Keratinocyte (primary cell): ENCODE measurements around the gene IGSF6. TPM values are rescaled to one million over a fixed set of nuclear protein-coding genes. Genes with fewer than 3 reads are reported as not detected.

ENCODE experiments used
- DNase-seq: peaks from one replicate; pipeline ENCODE4 v3.0.0-alpha.2; 2011; ENCODE audit warnings: low read depth, missing footprints, low spot score
- FAIRE-seq: peaks from 2 replicates; lab custom pipeline; 2011; peaks lifted over from hg19 to GRCh38; lab: Jason Lieb, UNC
- H2AFZ ChIP-seq: 2 replicates; pipeline ENCODE4 v1.6.0; 2012; ENCODE audit warnings: low read length, control low read depth, inconsistent platforms; ENCODE audit not compliant: control insufficient read depth
- H3K27ac ChIP-seq: 2 replicates; pipeline ENCODE4 v1.5.1; 2011; ENCODE audit warnings: low read length; ENCODE audit not compliant: control insufficient read depth, insufficient read depth
- H3K27me3 ChIP-seq: 3 replicates; pipeline ENCODE4 v1.6.0; 2011; ENCODE audit warnings: low read length; ENCODE audit not compliant: control insufficient read depth, insufficient read depth; ENCODE audit errors: extremely low read depth
- H3K36me3 ChIP-seq, 2 experiments: 2 replicates in 1 of 2; 3 replicates in 1 of 2; pipeline ENCODE4 v1.5.1; 2011; ENCODE audit warnings: low read length in 2 of 2, mild to moderate bottlenecking in 1 of 2; ENCODE audit not compliant: control insufficient read depth in 2 of 2, insufficient read depth in 2 of 2; ENCODE audit errors: extremely low read depth in 1 of 2
- H3K4me1 ChIP-seq: 3 replicates; pipeline ENCODE4 v1.5.1; 2011; ENCODE audit warnings: low read length; ENCODE audit not compliant: control insufficient read depth, insufficient read depth; ENCODE audit errors: extremely low read depth
- H3K4me2 ChIP-seq: 3 replicates; pipeline ENCODE4 v1.6.0; 2011; ENCODE audit warnings: low read depth, low read length; ENCODE audit not compliant: control insufficient read depth, insufficient read depth; ENCODE audit errors: extremely low read depth
- H3K4me3 ChIP-seq, 3 experiments: fragments of 200-600 bp in 1 of 3; sonication (generic) in 1 of 3; 2 replicates in 2 of 3; 3 replicates in 1 of 3; pipeline ENCODE4 v1.5.1; 2011 to 2016; ENCODE audit warnings: low read length in 3 of 3, mild to moderate bottlenecking in 3 of 3, control low read depth in 2 of 3, inconsistent platforms in 1 of 3, low read depth in 1 of 3, mixed read lengths in 1 of 3, mixed run types in 1 of 3, moderate library complexity in 1 of 3; ENCODE audit not compliant: control insufficient read depth in 2 of 3, insufficient read depth in 2 of 3; ENCODE audit errors: extremely low read depth in 1 of 3
- H3K79me2 ChIP-seq: 2 replicates; pipeline ENCODE4 v1.6.0; 2012; ENCODE audit warnings: low read length; ENCODE audit not compliant: control insufficient read depth, insufficient read depth
- H3K9ac ChIP-seq: 3 replicates; pipeline ENCODE4 v1.6.0; 2011; ENCODE audit warnings: low read length; ENCODE audit not compliant: control insufficient read depth, insufficient read depth; ENCODE audit errors: extremely low read depth
- H3K9me1 ChIP-seq: 3 replicates; pipeline ENCODE4 v1.6.0; 2011; ENCODE audit warnings: low read length; ENCODE audit not compliant: control insufficient read depth, insufficient read depth; ENCODE audit errors: extremely low read depth
- H3K9me3 ChIP-seq: 2 replicates; pipeline ENCODE4 v1.5.1; 2012; ENCODE audit warnings: low read depth, low read length; ENCODE audit not compliant: control insufficient read depth
- H4K20me1 ChIP-seq: 3 replicates; pipeline ENCODE4 v1.6.0; 2011; ENCODE audit warnings: low read length; ENCODE audit not compliant: control insufficient read depth, insufficient read depth; ENCODE audit errors: extremely low read depth
- EZH2 ChIP-seq: IDR thresholded peaks from one replicate; pipeline ENCODE4 v1.6.1; 2012; ENCODE audit warnings: inconsistent platforms, mild to moderate bottlenecking, low read length, moderate library complexity
- dilution Hi-C: fragments of 300-500 bp; cut with MboI; formaldehyde crosslinking; loops from one replicate; pipeline ENCODE4 v1.7.0; 2020; ENCODE audit warnings: low sequenced_read_pairs; ENCODE audit not compliant: extremely low pct_ligation_motif_present
- polyA plus RNA-seq, 5 experiments: library from polyadenylated mRNA; depleted of rRNA in 3 of 5; stranded (reverse) in 3 of 5; stranded (forward) in 1 of 5; unstranded in 1 of 5; fragments of >200 nt; gene quantifications; 1 replicate in 1 of 5; 2 replicates in 3 of 5; 3 replicates in 1 of 5; pipeline versions ENCODE4 v1.2.1 to v1.2.3, GENCODE V29; 2011 to 2012; ENCODE audit warnings: missing spikeins in 2 of 5, low read depth in 1 of 5, low replicate concordance in 1 of 5
- TF ChIP-seq, protein P1 (sequence below), 3 experiments: IDR thresholded peaks in 1 of 3; conservative IDR thresholded peaks in 1 of 3; optimal IDR thresholded peaks in 1 of 3; 2 replicates in 2 of 3; 3 replicates in 1 of 3; pipeline versions ENCODE3 to v1.5.1; 2011; ENCODE audit warnings: low read length in 3 of 3, mild to moderate bottlenecking in 3 of 3, moderate library complexity in 2 of 3, control low read depth in 1 of 3, inconsistent platforms in 1 of 3; ENCODE audit not compliant: insufficient read depth in 2 of 3; ENCODE audit errors: extremely low read depth in 1 of 3

The IGSF6 gene
- polyA plus RNA-seq, 1 donor (not counting 4 experiments of a cell fraction or from before 2014, with no cell fraction given): not detected

DNA sequence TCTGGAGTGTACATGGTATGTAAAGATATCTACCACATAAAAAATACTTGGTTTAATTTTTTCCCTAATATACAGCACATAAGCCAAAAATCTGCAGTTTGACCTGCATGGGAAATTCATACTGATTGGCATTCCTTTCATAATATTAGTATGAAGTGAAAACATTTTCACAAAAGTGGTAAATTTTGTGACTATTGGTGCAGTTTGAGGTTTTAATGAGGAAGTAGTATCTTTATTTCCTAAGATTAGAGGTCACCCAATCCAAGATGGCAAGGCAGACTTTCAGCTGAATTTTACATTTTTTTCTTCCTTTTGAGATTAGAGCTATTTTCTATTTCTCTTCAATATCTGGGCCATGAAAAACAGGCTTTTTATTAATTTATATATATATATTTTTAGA lies 31.8 kb downstream of the IGSF6 start:
- Histone ChIP-seq H3K36me3 (peaks cover 4 to 8% of the 10 kb centered on the region in 2 experiments), H2AFZ (no peak overlapping the region), H3K9me3 (no peaks in the 10 kb centered on the region), H3K4me1 (no peaks in the 10 kb centered on the region), H3K9ac (no peak overlapping the region), H3K27me3 (no peaks in the 10 kb centered on the region), H4K20me1 (no peaks in the 10 kb centered on the region), H3K79me2 (peaks cover 8% of the 10 kb centered on the region), H3K9me1 (no peaks in the 10 kb centered on the region), H3K4me3 (no peak overlapping the region), H3K4me2 (no peak overlapping the region), H3K27ac (no peak overlapping the region)
- TF ChIP-seq, protein P1, sequence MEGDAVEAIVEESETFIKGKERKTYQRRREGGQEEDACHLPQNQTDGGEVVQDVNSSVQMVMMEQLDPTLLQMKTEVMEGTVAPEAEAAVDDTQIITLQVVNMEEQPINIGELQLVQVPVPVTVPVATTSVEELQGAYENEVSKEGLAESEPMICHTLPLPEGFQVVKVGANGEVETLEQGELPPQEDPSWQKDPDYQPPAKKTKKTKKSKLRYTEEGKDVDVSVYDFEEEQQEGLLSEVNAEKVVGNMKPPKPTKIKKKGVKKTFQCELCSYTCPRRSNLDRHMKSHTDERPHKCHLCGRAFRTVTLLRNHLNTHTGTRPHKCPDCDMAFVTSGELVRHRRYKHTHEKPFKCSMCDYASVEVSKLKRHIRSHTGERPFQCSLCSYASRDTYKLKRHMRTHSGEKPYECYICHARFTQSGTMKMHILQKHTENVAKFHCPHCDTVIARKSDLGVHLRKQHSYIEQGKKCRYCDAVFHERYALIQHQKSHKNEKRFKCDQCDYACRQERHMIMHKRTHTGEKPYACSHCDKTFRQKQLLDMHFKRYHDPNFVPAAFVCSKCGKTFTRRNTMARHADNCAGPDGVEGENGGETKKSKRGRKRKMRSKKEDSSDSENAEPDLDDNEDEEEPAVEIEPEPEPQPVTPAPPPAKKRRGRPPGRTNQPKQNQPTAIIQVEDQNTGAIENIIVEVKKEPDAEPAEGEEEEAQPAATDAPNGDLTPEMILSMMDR (optimal IDR thresholded peaks at IDR 0.05 in 1 of 3, IDR thresholded peaks at IDR 0.05 in 1 of 3, conservative IDR thresholded peaks at IDR 0.05 in 1 of 3; ENCODE audit: extremely low read depth in 1 of 3, insufficient read depth in 2 of 3, low read length in 3 of 3): no peak
- TF ChIP-seq EZH2: no peak
- FAIRE-seq: no peak
- dilution Hi-C loops: no loop called here
- DNase-seq: no peak

DNA sequence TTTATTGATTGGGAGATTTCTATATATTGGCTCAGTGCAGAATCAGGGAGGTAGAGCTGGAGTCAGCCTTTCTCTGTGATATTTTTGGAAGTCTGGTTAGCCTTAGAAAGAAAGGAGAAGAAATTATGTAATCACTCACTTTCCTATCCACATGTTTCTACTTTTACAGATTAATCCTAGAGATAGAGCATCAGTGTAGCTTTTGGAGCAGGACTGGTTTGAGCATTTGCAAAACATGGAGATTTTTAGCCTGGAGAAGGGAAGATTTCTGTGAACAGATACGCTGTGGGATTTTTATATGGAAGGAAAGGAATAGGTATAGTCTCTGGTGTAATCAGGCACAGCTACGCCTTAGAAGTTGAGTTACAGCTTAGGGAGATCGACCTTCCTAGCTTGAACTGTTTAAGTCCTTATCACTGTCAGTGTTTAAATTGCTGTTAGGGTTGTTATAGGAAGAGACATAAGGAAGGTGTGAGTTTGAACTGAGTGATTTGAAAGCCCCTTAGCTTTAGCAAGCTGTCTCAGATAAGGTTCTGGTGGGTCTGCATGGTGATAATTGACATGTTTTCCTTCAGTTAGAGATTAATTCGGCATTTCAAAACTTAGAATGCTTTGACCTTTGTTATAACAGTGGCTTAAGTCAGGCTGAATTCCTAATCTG lies 32.5 kb downstream of the IGSF6 start:
- DNase-seq (no peak), FAIRE-seq (no peak)
- Histone ChIP-seq H2AFZ (no peak overlapping the region), H3K4me3 (no peak overlapping the region), H3K27ac (no peak overlapping the region), H3K9me1 (no peaks in the 10 kb centered on the region), H4K20me1 (no peaks in the 10 kb centered on the region), H3K36me3 (peaks cover 3 to 6% of the 10 kb centered on the region in 2 experiments), H3K4me1 (no peaks in the 10 kb centered on the region), H3K4me2 (no peak overlapping the region), H3K9me3 (no peaks in the 10 kb centered on the region), H3K79me2 (peaks cover 14% of the 10 kb centered on the region), H3K27me3 (no peaks in the 10 kb centered on the region), H3K9ac (no peak overlapping the region)
- dilution Hi-C loops: no loop called here
- TF ChIP-seq, protein P1 (optimal IDR thresholded peaks at IDR 0.05 in 1 of 3, IDR thresholded peaks at IDR 0.05 in 1 of 3, conservative IDR thresholded peaks at IDR 0.05 in 1 of 3; ENCODE audit: extremely low read depth in 1 of 3, insufficient read depth in 2 of 3, low read length in 3 of 3): no peak
- TF ChIP-seq EZH2: no peak
